Mucosa of stomach (tissue), 1 donor: Measurements from ENCODE around the gene VIP.
"Not testable (repeated sequence)": the region's sequence is repeated elsewhere in the genome, so short reads cannot be mapped to it uniquely, and the experiment has no call there.

Source experiments
- H3K27me3 ChIP-seq: one replicate; pipeline ENCODE4 v1.7.0; 2013; ENCODE audit warnings: mild to moderate bottlenecking, low read length; ENCODE audit not compliant: control insufficient read depth, insufficient read depth
- H3K36me3 ChIP-seq: one replicate; pipeline ENCODE4 v1.7.0; 2013; ENCODE audit warnings: low read length; ENCODE audit not compliant: control insufficient read depth, insufficient read depth
- H3K4me1 ChIP-seq: one replicate; pipeline ENCODE4 v1.7.0; 2013; ENCODE audit warnings: mild to moderate bottlenecking, low read length; ENCODE audit not compliant: control insufficient read depth, insufficient read depth
- H3K4me3 ChIP-seq: one replicate; pipeline ENCODE4 v1.7.0; 2013; ENCODE audit warnings: low read length
- H3K9ac ChIP-seq: one replicate; pipeline ENCODE4 v1.7.0; 2013; ENCODE audit warnings: mild to moderate bottlenecking, low read length, moderate library complexity
- H3K9me3 ChIP-seq: one replicate; pipeline ENCODE4 v1.7.0; 2013; ENCODE audit warnings: mild to moderate bottlenecking, low read length, moderate library complexity; ENCODE audit not compliant: control insufficient read depth
- donor health status: Pancreatic carcinoma.

The VIP gene

DNA sequence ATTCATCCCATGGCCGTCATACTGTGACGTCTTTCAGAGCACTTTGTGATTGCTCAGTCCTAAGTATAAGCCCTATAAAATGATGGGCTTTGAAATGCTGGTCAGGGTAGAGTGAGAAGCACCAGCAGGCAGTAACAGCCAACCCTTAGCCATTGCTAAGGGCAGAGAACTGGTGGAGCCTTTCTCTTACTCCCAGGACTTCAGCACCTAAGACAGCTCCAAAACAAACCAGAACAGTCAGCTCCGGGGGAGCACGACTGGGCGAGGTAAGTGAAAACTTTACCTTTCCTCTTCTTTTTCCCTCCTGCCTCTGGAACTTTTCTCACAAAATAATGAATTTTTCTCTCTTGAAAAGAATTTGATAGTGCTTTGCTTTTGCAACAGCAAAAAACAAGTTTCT is at the start of gene VIP:
VIP (plus strand) TSS at position 104 of the 400 bp plus-strand sequence. CDS start 1,381 bp downstream, outside the sequence.
- Histone ChIP-seq H3K9ac (no peak within 1 kb of the TSS), H3K4me3 (no peak within 1 kb of the TSS)

DNA sequence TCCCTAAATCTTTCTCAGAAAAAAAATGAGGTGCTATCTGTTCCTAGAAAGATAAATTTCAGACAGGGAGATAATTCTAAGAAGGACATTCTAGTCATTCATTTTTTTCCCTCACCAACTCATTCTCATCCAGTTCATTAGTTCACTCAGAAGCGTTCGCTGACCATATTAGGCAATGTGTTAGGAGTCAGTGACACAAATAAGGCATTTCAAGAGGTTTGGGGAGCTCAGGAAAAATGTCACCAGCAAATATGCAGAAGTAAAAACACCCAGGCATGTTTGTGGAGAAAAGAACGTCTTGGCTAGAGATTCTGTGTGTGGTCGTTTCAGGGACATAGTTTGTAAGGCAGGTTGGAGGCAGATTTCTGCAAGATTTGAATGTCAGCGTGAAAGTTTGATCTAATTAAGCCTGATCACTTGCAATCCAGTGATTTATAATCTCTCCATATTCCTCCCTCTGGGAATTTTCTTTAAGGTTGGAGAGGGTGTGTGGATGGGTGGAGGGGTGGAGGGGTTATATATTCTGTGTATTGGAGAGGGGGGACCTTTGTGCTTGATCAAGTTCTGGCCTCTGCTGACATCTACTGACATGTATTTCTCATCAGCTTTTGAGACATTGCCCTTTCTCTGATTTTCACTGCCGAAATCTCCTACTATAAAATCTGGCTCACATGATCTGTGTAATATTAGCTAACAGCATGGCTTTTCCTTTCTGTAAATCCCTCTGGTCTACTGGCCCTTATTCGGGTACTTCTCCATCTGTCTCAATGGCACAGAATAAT is 49.3 kb upstream of the VIP start:
- H3K27me3 ChIP-seq, result no peaks in the 10 kb centered on the region
- H3K4me1 ChIP-seq, result no peaks in the 10 kb centered on the region
- no peaks in the 10 kb centered on the region for H3K36me3 ChIP-seq
- no peak overlapping the region for H3K9ac ChIP-seq
- no peaks in the 10 kb centered on the region for H3K9me3 ChIP-seq
- no peak overlapping the region for H3K4me3 ChIP-seq

More for the DNA sequence above, at the start of gene VIP:
- Histone ChIP-seq H3K36me3 (no peaks in the 10 kb centered on the region), H3K9me3 (no peaks in the 10 kb centered on the region), H3K4me1 (no peaks in the 10 kb centered on the region), H3K27me3 (no peaks in the 10 kb centered on the region)

DNA sequence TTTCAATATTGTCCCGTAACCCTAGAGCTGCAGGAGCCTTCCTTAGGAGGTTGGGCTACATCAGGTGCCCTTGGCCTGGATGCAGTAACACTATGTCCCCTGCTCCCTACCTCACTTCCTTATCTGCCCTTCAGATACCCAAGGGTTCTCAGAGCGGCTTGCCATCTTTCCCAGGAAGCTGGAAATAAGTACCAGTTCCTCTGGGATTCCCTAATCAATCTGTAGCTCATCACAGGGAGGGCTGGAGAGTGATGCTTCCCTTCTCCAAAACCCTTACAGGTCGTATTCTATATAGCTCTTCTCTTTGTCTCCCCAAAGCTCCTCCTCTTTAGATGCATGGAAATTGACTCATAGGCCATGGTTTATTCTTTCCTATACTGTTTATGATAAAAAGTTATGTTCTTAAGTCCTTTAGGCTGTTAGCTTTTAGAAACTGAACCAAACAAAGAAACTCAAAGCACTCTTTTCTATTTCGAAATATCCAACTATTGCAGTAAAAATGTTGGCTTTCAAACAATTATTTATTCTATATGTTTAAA is 48.7 kb upstream of the VIP start:
- no peaks in the 10 kb centered on the region for H3K27me3 ChIP-seq
- no peaks in the 10 kb centered on the region for H3K9me3 ChIP-seq
- no peak overlapping the region for H3K4me3 ChIP-seq
- no peaks in the 10 kb centered on the region for H3K4me1 ChIP-seq
- H3K9ac ChIP-seq, result no peak overlapping the region
- no peaks in the 10 kb centered on the region for H3K36me3 ChIP-seq

- H3K4me3 ChIP-seq, H3K27me3 ChIP-seq, H3K9me3 ChIP-seq, H3K36me3 ChIP-seq, H3K4me1 ChIP-seq, H3K9ac ChIP-seq: not testable (repeated sequence)
Observed at GRCh38 chr6:152703750-152704149, 46.8 kb upstream of the VIP start.

GRCh38 chr6:152705327-152705726 is 45.3 kb upstream of the VIP start:
- no peaks in the 10 kb centered on the region for H3K9me3 ChIP-seq

GRCh38 chr6:152716322-152716721 is 34.3 kb upstream of the VIP start:
- Histone ChIP-seq H3K4me3 (no peak overlapping the region), H3K36me3 (no peaks in the 10 kb centered on the region)

More at GRCh38 chr6:152705327-152705726, 45.3 kb upstream of the VIP start:
- Histone ChIP-seq H3K4me1 (no peaks in the 10 kb centered on the region), H3K27me3 (no peaks in the 10 kb centered on the region), H3K36me3 (no peaks in the 10 kb centered on the region), H3K4me3 (no peak overlapping the region), H3K9ac (no peak overlapping the region)

GRCh38 chr6:152720974-152721373 is 29.6 kb upstream of the VIP start:
- Histone ChIP-seq H3K9ac (no peak overlapping the region), H3K9me3 (no peaks in the 10 kb centered on the region), H3K4me1 (no peaks in the 10 kb centered on the region), H3K4me3 (no peak overlapping the region), H3K36me3 (no peaks in the 10 kb centered on the region), H3K27me3 (no peaks in the 10 kb centered on the region)

More at GRCh38 chr6:152716322-152716721, 34.3 kb upstream of the VIP start:
- no peak overlapping the region for H3K9ac ChIP-seq
- no peaks in the 10 kb centered on the region for H3K9me3 ChIP-seq
- H3K4me1 ChIP-seq, result no peaks in the 10 kb centered on the region
- H3K27me3 ChIP-seq, result no peaks in the 10 kb centered on the region

- H3K9me3 ChIP-seq, result no peaks in the 10 kb centered on the region
- H3K9ac ChIP-seq, result no peak overlapping the region
- H3K4me1 ChIP-seq, result no peaks in the 10 kb centered on the region
- H3K27me3 ChIP-seq, result no peaks in the 10 kb centered on the region
- no peak overlapping the region for H3K4me3 ChIP-seq
- no peaks in the 10 kb centered on the region for H3K36me3 ChIP-seq
Observed at GRCh38 chr6:152721956-152722355, 28.6 kb upstream of the VIP start.

DNA sequence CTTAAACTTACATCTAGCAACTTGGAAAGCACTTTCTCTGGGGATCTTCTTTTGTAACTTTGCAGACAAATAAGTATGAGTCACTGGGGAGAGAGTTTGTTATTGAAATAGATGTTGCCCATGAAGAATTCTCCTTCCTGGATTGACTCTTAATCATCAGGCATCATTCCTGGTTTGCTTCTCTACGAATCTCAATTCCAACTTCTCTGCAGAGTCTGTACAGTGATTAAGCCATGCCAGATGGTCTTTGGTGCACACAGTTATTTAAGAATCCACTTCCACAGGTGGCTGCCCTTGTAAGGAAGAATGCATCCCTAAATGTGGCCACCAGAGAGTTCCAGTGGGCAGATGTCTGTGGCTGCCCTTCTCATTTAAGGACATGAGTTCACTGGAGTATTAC is 27.2 kb upstream of the VIP start:
- Histone ChIP-seq H3K27me3 (no peaks in the 10 kb centered on the region), H3K9ac (no peak overlapping the region), H3K9me3 (no peaks in the 10 kb centered on the region), H3K4me3 (no peak overlapping the region), H3K4me1 (no peaks in the 10 kb centered on the region), H3K36me3 (no peaks in the 10 kb centered on the region)

- no peak overlapping the region for H3K4me3 ChIP-seq
- no peak overlapping the region for H3K9ac ChIP-seq
- H3K36me3 ChIP-seq, result no peaks in the 10 kb centered on the region
- H3K4me1 ChIP-seq, result no peaks in the 10 kb centered on the region
- no peaks in the 10 kb centered on the region for H3K27me3 ChIP-seq
- H3K9me3 ChIP-seq, result no peaks in the 10 kb centered on the region
Observed at GRCh38 chr6:152726313-152726712, 24.3 kb upstream of the VIP start.

GRCh38 chr6:152727507-152727906 is 23.1 kb upstream of the VIP start:
- no peaks in the 10 kb centered on the region for H3K36me3 ChIP-seq
- no peaks in the 10 kb centered on the region for H3K27me3 ChIP-seq
- no peaks in the 10 kb centered on the region for H3K9me3 ChIP-seq
- no peaks in the 10 kb centered on the region for H3K4me1 ChIP-seq
- H3K9ac ChIP-seq, result no peak overlapping the region
- no peak overlapping the region for H3K4me3 ChIP-seq

DNA sequence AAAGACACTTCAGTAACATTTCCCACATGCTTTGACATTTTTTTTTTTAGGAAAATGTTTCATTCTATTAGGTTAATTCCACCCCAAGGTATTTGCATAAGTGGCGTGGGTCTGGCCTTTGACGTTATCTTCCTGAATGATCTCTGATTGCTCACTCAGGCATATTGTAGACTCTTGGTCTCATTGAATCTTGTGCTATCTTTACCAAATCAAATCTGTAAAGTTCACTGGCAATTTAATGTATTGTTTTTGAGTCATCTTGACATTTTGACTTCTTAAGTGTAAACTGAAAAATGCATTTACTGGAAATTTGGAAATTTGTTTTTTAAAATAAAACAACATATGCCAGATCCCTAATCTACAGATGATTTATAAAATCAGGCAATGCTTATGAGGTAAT is 16.0 kb upstream of the VIP start:
- Histone ChIP-seq H3K36me3 (no peaks in the 10 kb centered on the region), H3K9ac (no peak overlapping the region), H3K4me1 (no peaks in the 10 kb centered on the region), H3K4me3 (no peak overlapping the region), H3K9me3 (no peaks in the 10 kb centered on the region), H3K27me3 (no peaks in the 10 kb centered on the region)
